Measurements from ENCODE around the gene MAT2A. TPM values are rescaled to one million over a fixed set of nuclear protein-coding genes. Genes with fewer than 3 reads are reported as not detected.
A peak's percentile ranks its signal among the peaks of the same experiment; 100 is the strongest.

The MAT2A gene
- total and polyA plus RNA-seq, 9 of the 15 experiments (the other 6 are each of a cell fraction or from before 2014, with no cell fraction given), result 130 to 1,027 (median 240) TPM

DNA sequence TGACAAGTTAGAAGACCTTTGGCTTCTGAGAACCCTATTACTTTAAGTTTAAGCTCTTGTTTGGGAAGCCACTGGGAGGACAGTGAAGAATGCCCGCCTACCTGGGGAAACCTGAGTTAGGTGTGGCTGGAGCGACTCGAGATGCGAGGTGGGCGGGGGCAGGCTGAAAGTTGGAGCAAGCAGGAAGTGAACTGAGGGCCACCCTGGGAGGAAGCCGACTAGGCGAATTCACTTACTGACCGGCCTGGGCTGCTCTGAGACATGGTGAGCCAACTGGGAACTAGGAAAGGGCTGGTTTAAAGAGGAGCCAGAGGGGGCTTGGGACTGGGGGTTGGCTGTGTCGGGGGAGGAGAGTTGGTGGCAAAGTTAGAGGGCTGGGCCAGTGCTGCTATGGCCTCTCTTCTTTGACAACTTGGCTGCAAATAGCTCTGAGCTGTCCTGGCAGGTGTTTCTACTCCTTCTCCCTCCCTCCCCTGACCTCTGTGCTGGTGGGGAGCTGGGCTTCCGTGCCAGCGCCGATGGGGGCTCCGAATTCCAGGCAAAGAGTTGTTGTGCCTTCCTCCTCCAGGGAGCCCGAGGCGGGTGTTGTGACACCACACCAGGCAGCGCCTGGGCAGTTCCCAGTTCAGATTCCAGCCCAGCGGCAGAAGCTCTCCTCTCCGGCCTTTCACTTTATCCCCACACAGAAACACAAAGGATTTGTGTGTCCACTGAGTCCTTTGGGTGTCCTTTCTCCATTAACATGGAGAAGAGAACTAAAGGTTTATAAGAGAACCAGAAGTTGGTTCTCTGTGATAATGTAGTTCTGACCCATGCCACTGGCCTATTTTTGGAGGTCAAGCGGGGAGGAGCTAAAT is 38.6 kb downstream of the MAT2A start, which contains the start of gene VAMP8 (continued):
- TF ChIP-seq, protein P1, sequence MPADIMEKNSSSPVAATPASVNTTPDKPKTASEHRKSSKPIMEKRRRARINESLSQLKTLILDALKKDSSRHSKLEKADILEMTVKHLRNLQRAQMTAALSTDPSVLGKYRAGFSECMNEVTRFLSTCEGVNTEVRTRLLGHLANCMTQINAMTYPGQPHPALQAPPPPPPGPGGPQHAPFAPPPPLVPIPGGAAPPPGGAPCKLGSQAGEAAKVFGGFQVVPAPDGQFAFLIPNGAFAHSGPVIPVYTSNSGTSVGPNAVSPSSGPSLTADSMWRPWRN (IDR thresholded peaks at IDR 0.05; ENCODE audit: low read depth), result no peak
- TF ChIP-seq MBD2 (IDR thresholded peaks at IDR 0.05; ENCODE audit: borderline replicate concordance, low read depth), result no peak
- TF ChIP-seq KAT7 (CRISPR knock-in tag; IDR thresholded peaks at IDR 0.05; ENCODE audit: borderline replicate concordance), result 0 out of 2 replicates have a peak, but pooled peaks have one; percentile 3
- TF ChIP-seq, protein P2, sequence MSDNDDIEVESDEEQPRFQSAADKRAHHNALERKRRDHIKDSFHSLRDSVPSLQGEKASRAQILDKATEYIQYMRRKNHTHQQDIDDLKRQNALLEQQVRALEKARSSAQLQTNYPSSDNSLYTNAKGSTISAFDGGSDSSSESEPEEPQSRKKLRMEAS (CRISPR knock-in tag; IDR thresholded peaks at IDR 0.05), result 0 out of 2 replicates have a peak, but pooled peaks have one; percentile 6
- TF ChIP-seq, protein P3, sequence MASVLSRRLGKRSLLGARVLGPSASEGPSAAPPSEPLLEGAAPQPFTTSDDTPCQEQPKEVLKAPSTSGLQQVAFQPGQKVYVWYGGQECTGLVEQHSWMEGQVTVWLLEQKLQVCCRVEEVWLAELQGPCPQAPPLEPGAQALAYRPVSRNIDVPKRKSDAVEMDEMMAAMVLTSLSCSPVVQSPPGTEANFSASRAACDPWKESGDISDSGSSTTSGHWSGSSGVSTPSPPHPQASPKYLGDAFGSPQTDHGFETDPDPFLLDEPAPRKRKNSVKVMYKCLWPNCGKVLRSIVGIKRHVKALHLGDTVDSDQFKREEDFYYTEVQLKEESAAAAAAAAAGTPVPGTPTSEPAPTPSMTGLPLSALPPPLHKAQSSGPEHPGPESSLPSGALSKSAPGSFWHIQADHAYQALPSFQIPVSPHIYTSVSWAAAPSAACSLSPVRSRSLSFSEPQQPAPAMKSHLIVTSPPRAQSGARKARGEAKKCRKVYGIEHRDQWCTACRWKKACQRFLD (CRISPR knock-in tag; IDR thresholded peaks at IDR 0.05), result no peak; the same call in 1 of the 2 replicates

Measured in K562 (cell line).